Measurements from ENCODE around the gene AFF3.

DNA sequence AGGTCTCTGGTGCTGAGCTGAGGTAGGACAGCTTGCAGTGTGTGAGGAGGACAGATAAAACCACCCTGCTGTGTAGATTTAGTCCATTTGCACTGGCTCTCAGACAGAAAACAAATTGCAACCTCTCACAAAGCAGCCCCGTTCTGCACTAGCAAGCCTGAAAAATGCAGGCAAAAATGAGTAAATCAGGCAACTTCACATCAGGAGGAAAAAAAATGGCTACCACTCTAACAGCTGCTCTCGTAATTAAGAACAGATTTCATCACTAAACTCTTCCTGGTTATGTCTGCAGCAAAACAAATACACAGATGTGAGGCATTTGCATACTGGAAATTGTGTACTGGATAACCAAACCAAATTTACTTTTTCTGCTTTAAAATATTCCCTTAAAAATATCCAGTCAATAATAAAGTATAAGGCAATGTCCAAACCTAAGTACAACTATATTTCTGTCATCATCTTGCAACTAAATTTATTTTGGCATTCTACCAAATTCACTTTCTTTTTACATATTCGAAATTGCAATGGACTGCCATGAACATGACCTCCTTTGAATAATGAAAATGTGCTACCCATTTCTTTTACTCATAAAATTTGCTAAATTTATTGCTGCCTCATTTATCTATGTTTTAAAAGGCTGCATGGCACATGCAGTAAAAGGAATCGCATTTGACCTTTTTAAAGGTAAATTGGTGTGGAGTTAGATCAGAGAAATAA, 157.4 kb downstream of the AFF3 start:
- TF ChIP-seq EZH2 (IDR thresholded peaks at IDR 0.05; ENCODE audit: borderline replicate concordance, low read length): no peak
- no peak for TF ChIP-seq CTCF (IDR thresholded peaks at IDR 0.05; ENCODE audit: low read length)

Measured in OCI-LY1 (cell line).